ENCODE results near the gene HSD17B1. TPM values are rescaled to one million over a fixed set of nuclear protein-coding genes. Genes with fewer than 3 reads are reported as not detected.

HSD17B1 gene
- total and polyA plus RNA-seq, 2 of the 4 experiments (the other 2 are of a cell fraction), result 0.72 to 1.4 TPM

- H3K36me3 ChIP-seq (ENCODE audit: control insufficient read depth, insufficient read depth, low read length), result peaks cover 16% of the 10 kb centered on the region
- WGBS, 2 experiments (ENCODE audit: extremely low coverage in 2 of 2, insufficient read length in 1 of 2), result 72% methylated on average over 11 of the region's 26 CpGs; no CpG with 5 or more reads in 1 of the 2 experiments
- ChIA-PET CTCF (interaction anchor here (1.8 kb wide), 1 partner anchor 8 kb away, joined by 6 read pairs; no protein-coding TSS in a partner anchor), POLR2A (ENCODE audit: unreplicated experiment) (interaction anchor here (1.6 to 1.8 kb wide), 3 partner anchors 15 to 114 kb away, joined by 4 to 6 read pairs (median 4); partner anchors contain the start of gene CAVIN1)
- H4K20me1 ChIP-seq (ENCODE audit: insufficient read depth, low read length), result peaks cover 9% of the 10 kb centered on the region; the same call in 1 of the 2 replicates
- H3K4me1 ChIP-seq (ENCODE audit: control insufficient read depth, insufficient read depth, low read length), result peaks cover 20% of the 10 kb centered on the region
- H3K23ac ChIP-seq (ENCODE audit: low read depth, low read length), result peak overlapping the region; percentile 99
- peak overlapping the region; percentile 93 for H2AK9ac ChIP-seq (replicated peaks; ENCODE audit: low read depth, low read length, poor library complexity)
- H2AFZ ChIP-seq (replicated peaks; ENCODE audit: low read length, poor library complexity), result peak overlapping the region; percentile 90
- peak overlapping the region; percentile 61 for H2BK5ac ChIP-seq (ENCODE audit: low read depth, low read length, poor library complexity, severe bottlenecking)
- H3K79me1 ChIP-seq (ENCODE audit: low read depth in 1 of 2, low read length in 2 of 2), result peaks cover 16 to 32% of the 10 kb centered on the region in 2 experiments
- peak overlapping the region; percentile 53 for H3K4me3 ChIP-seq (ENCODE audit: insufficient read depth, low read depth, low read length)
- TF ChIP-seq POLR2A (IDR thresholded peaks at IDR 0.05; ENCODE audit: low read depth, low read length) (no peak), CEBPB (IDR thresholded peaks at IDR 0.05; ENCODE audit: low read depth, low read length) (no peak), MAFK (IDR thresholded peaks at IDR 0.05; ENCODE audit: low read depth, low read length) (no peak), FOS (IDR thresholded peaks at IDR 0.05; ENCODE audit: low read depth, low read length) (no peak), CHD1 (IDR thresholded peaks at IDR 0.05; ENCODE audit: low read depth, low read length) (no peak), RFX5 (IDR thresholded peaks at IDR 0.05; ENCODE audit: low read depth, low read length) (no peak)
- ATAC-seq (ENCODE audit: low read depth), result no peak
- H4K5ac ChIP-seq (ENCODE audit: low read depth, low read length), result peak overlapping the region; percentile 100
- H2AK5ac ChIP-seq (ENCODE audit: low read depth, low read length), result peak overlapping the region; percentile 99
- in situ Hi-C loops (cut with MboI; ENCODE audit: low sequenced_read_pairs), result no loop called here
- H3K9me1 ChIP-seq (ENCODE audit: insufficient read depth, low read length), result peaks cover 26% of the 10 kb centered on the region
- H3K56ac ChIP-seq (ENCODE audit: extremely low read depth, insufficient read depth, low read length), result peak overlapping the region; percentile 48
- peak overlapping the region; percentile 78 for H3K27ac ChIP-seq (ENCODE audit: insufficient read depth, low read length)
- H3K14ac ChIP-seq (replicated peaks; ENCODE audit: low read depth, low read length), result peak overlapping the region; percentile 99
- H4K8ac ChIP-seq (ENCODE audit: low read depth in 2 of 2, low read length in 2 of 2), result peak overlapping the region; percentile 100
- H3K4ac ChIP-seq (ENCODE audit: low read depth, low read length), result peak overlapping the region; percentile 99
- no peaks in the 10 kb centered on the region for H3K9me3 ChIP-seq (ENCODE audit: control insufficient read depth, insufficient read depth, low read length)
- peak overlapping the region; percentile 78 for H2BK120ac ChIP-seq (ENCODE audit: low read depth, low read length)
- H3K27me3 ChIP-seq (ENCODE audit: control insufficient read depth, insufficient read depth, low read length), result no peaks in the 10 kb centered on the region
- peak overlapping the region; percentile 77 for H3K4me2 ChIP-seq (ENCODE audit: low read depth, low read length)
- H3K18ac ChIP-seq (ENCODE audit: low read depth, low read length), result peak overlapping the region; percentile 97
- intact Hi-C loops (cut with micrococcal nuclease), result no loop called here
- no TSS peak for BruUV-seq (replicated peaks)
- H2BK20ac ChIP-seq (ENCODE audit: low read depth, low read length), result peak overlapping the region; percentile 93
- DNase-seq, result no peak
- H3K9ac ChIP-seq (ENCODE audit: low read depth, low read length), result peak overlapping the region; percentile 36
- peak overlapping the region; percentile 99 for H2BK15ac ChIP-seq (ENCODE audit: low read depth, low read length)
- H4K91ac ChIP-seq (ENCODE audit: insufficient read depth, low read depth, low read length), result peak overlapping the region; percentile 96
- dilution Hi-C loops (cut with HindIII; ENCODE audit: low sequenced_read_pairs, unreplicated experiment), result no loop called here
Measured at GRCh38 chr17:42535155-42536047, 17.3 kb upstream of the HSD17B1 start.

Data from IMR-90 (cell line).